Measurements from ENCODE around the gene ARHGEF6.

The ARHGEF6 gene

GRCh38 chrX:136687457-136687856 lies 93.3 kb downstream of the ARHGEF6 start:
- DNase-seq, result peak; percentile 3

GRCh38 chrX:136684120-136684519 lies 96.6 kb downstream of the ARHGEF6 start:
- no peak for DNase-seq

- DNase-seq, result no peak
Observed at GRCh38 chrX:136679531-136679930, 101.2 kb downstream of the ARHGEF6 start.

- no peak for DNase-seq
Observed at GRCh38 chrX:136674270-136674985, 106.3 kb downstream of the ARHGEF6 start.

GRCh38 chrX:136671006-136671610 lies 109.6 kb downstream of the ARHGEF6 start:
- no peak for DNase-seq

- no peak for DNase-seq
Observed at GRCh38 chrX:136667446-136668168, 113.1 kb downstream of the ARHGEF6 start.

- DNase-seq, result no peak
Observed at GRCh38 chrX:136666088-136666487, 114.6 kb downstream of the ARHGEF6 start.

GRCh38 chrX:136665258-136665900 lies 115.4 kb downstream of the ARHGEF6 start:
- no peak for DNase-seq

- no peak for DNase-seq
Observed at GRCh38 chrX:136662976-136663375, 117.8 kb downstream of the ARHGEF6 start.

GRCh38 chrX:136662104-136662503 lies 118.6 kb downstream of the ARHGEF6 start:
- no peak for DNase-seq

- DNase-seq, result no peak
Observed at GRCh38 chrX:136660896-136661295, 119.8 kb downstream of the ARHGEF6 start.

- no peak for DNase-seq
Observed at GRCh38 chrX:136659174-136659573, 121.6 kb downstream of the ARHGEF6 start.

- DNase-seq, result no peak
Observed at GRCh38 chrX:136658151-136658550, 122.6 kb downstream of the ARHGEF6 start.

- DNase-seq, result no peak
Observed at GRCh38 chrX:136656361-136656964, 124.3 kb downstream of the ARHGEF6 start.

GRCh38 chrX:136652822-136653723 lies 127.7 kb downstream of the ARHGEF6 start:
- DNase-seq, result no peak

GRCh38 chrX:136650811-136651210 lies 129.9 kb downstream of the ARHGEF6 start:
- DNase-seq, result no peak

- DNase-seq, result no peak
Observed at GRCh38 chrX:136647677-136648360, 132.9 kb downstream of the ARHGEF6 start, which contains the start of gene CD40LG. Gene CD40LG (plus strand): TSS chrX:136648158. CDS start chrX:136648249, 91 bp downstream.

- no peak for DNase-seq
Observed at GRCh38 chrX:136646602-136647239, 134.0 kb downstream of the ARHGEF6 start.

- DNase-seq, result no peak
Observed at GRCh38 chrX:136643243-136643642, 137.5 kb downstream of the ARHGEF6 start.

GRCh38 chrX:136639506-136640176 lies 141.1 kb downstream of the ARHGEF6 start:
- no peak for DNase-seq
